ENCODE data around the gene ZNF506.

- TF ChIP-seq CTCF (IDR thresholded peaks at IDR 0.05) (no peak), POLR2A (IDR thresholded peaks at IDR 0.05) (no peak)
Observed at GRCh38 chr19:19745496-19746285, 75.9 kb downstream of the ZNF506 start.
